A172 (cell line): Measurements from ENCODE around the gene FCHO1. TPM values are rescaled to one million over a fixed set of nuclear protein-coding genes. Genes with fewer than 3 reads are reported as not detected.

ENCODE experiments used
- DNase-seq: peaks from one replicate; pipeline ENCODE4 v3.0.0-alpha.2; 2015; ENCODE audit warnings: low spot score
- total RNA-seq: library from RNA; depleted of rRNA; stranded (reverse); fragments of >200 nt; shearing (Covaris generic); gene quantifications from 2 replicates; pipeline ENCODE4 v1.2.3, GENCODE V29; 2014; rRNA removed

FCHO1 gene
- total RNA-seq, 1 experiment from 2014 or later, result 2.1 TPM

DNA sequence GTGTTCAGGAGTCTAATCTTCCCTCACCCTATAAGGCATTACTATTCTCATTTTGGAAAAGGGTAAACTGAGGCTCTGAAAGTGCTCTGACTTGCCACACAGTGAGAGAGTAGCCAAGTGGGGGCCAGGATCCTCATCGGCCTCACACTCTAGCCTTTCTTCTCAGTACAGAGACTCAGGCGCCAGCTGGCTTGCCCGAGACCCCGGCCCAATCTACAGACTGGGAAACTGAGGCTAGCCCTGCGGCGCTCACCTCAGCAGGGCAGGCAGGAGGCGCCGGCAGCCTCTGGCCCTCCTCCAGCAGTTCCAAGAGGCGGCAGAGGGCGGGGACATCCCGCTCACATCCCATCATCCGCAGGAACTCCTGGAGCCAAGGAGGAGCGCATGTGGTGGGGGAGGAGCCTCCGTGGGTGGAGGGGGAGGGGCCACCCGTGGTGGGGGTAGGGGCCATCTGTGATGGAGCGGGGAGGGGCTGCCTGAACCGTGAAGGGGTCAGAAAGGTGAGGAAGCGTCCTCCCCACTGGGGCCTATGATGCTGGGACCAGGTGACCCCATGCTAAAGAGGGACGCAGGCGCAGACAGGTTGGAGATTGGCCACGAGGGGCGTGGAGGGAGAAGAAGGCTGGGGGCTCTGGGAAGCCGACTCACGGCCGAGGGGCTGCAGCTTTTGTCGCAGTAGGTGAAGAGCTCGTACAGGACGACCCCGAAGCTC, 78.7 kb downstream of the FCHO1 start:
- peak; percentile 80 for DNase-seq

DNA sequence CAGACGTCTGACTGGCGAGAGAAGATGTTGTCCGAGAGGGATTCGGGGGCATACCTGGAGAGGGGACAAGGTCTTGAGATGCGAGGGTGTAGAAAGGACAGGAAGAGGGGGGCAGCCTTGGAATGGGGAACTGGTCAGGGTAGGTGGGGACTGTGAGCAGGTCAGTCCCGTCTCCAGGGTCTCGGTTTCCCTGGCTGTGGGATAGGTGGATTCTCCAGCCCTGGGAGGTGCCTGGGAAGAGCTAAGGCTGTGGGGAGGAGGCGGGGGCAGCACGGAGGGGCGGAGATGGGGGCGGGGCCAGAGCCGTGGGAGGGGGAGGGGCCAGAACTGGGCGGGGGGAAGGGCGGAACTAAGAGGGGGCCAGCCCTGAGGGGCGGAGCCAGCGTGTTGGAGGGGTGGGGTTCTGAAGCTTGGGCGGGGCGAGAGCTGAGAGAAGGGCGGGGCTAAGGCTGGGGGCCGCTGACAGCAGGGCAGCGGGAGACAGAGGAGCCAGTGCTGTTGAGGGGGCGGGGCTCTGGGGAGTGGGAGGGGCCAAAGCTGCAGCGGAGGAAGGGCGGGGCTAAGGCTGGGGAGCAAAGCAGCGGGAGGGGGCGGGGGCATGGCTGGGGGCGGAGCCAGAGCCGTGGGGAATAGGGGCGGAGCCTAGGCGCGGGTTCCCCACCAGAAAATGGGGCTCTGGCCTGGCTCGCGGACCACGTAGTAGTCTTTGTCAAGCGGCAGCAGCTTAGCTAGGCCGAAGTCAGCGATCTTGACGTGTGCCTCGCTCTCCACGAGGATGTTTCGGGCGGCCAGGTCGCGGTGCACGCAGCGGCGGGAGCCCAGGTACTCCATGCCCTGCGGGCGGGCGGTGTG, 79.5 kb downstream of the FCHO1 start:
- DNase-seq, result peak; percentile 77

DNA sequence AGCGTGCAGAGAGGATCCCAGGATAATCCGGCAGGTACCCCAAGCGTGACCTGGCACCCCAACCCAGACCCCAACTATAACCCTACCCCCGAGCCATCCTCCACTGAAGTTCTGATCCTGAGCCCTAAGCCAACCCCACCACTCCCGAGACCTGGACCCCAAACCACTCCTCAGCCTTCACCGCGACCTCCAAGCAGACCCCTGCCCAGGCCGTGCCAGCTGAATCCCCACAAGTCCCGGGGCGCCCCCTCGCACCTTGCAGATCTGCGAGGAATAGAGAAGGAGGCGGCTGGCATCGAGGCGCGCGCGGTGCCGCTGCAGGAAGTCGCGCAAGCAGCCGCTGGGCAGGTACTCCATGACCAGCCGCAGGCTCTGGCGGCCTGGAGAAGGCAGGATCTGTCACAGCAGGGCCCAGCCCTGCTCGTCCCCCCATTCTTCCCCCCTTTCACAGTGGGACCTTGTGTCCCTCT, 80.2 kb downstream of the FCHO1 start:
- no peak for DNase-seq

DNA sequence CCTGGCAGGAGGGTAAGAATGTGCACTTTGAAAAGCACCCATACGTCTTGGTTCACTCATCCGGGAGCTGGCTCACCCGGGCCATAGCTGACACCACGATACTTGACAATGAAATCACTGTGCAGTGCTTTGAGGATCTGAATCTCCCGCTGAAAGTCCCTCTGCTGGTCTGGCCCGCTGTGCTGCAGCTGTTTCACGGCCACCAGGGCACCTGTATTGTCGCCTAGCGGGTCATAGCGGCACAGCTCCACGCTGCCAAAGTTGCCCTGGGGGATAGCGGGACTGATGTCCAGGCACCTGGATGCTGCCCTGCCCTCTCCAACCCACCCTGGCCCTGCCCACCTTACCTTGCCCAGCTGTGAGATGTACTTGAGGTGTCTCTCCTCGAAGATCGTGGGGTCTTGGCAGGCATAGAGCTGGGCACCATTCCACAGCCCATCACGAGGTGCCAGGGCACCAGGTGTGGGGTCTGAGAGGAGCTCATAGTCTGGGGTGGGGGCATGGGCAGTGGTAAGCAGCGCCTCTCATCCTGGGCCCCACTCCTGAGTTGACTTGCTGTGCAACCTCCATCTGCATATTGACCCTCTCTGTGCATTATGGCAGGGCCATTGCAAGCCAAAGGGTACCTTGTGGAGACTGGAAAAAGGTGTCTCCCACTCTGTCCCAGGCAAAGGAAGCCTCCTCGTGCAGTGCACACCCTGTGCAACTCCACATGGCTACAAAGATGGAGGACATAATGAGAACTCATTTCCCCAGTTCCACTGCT, 81.3 kb downstream of the FCHO1 start:
- no peak for DNase-seq

DNA sequence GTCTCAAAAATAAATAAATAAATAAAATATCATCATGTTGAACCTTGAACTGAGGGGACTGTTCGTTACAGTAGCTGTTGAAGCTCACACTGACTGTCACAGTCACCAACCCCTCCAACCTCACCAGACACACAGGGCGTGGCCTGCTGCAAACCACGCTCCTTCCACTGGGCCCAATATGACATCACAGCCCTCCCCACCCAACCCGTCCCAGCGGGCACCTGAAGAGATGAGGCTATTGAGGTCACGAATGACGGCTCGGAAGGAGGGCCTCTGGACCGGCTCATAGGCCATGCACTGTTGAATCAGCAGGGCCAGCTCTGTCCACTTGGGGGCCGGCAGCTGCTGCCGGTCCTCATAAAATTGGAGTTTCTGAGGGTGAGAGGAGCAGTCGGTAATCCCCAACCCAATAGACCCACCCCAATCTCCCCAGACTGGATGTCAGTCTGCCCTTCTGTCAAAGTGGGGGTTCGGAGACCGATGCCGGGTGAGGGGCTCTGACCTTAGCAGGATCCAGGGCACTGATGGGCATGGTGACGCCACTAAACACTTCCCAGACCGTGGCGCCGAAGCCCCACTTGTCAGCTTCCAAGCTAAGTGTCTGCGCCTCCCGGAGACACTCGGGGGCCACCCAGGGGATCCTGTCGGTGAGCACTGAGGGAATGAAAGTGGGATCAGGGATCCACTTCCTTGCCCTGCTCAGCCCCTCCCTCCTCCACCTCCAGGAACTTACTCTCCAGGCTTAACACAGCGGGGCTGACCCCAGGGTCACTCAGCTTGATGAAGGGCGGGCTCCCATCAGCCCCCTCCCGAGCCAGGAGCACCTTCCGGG, 83.3 kb downstream of the FCHO1 start:
- DNase-seq, result peak; percentile 25

DNA sequence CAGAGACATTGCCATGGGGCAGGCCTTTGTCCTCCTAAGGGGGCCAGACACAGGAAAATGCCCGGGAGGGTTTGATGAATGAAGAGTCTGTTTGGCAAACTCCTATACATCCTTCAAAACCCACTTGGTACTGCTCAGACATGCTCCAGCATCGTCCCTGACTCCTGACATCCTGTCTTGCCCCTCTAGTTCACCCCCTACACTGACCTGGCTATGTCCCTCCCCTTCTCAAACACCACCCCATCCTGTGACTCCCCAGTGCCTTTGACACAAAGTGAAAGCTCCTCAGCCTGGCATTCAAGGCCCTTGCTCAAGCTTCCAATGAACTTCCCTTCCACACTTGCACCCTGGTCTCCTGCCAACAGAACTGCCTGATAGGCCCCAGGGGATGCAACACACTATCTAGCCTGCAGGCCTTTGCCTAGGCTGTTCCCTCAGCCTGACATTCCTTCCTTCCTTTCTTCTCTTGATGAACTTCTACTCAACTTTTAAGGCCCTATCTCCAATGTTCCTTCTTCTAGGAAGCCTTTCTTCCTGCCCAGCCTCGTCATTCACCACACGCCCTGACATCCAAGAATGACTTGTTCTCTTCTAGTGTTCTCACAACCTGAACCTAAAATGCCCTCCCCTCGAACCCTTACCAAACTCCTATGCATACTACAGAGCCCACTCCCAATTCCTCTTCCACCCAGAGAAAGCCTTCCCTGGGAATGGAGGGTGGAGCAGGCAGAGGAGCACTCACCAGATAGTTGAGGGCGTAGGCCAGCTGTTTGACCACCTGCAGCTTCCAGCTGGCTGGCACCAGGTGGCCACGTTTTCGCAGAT, 84.1 kb downstream of the FCHO1 start:
- DNase-seq, result no peak

DNA sequence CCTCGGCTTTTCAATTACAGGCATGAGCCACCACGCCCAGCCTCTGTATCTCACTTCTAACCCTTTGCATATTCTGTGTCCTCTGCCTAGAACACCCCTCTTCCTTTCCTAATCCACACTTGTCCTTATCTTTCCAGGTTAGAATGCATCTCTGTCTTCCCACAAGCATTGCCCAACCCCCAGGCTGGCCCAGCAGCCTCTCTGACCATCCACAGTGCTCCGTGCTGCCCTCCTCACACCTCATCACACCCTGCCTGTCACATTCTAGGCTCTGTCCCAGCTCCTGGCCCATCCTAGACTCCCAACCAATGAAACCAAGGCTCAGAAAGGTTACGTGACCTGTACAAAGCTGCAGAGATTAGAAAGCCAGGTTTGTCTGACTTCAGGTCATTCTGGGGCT, 85.3 kb downstream of the FCHO1 start:
- DNase-seq, result no peak

DNA sequence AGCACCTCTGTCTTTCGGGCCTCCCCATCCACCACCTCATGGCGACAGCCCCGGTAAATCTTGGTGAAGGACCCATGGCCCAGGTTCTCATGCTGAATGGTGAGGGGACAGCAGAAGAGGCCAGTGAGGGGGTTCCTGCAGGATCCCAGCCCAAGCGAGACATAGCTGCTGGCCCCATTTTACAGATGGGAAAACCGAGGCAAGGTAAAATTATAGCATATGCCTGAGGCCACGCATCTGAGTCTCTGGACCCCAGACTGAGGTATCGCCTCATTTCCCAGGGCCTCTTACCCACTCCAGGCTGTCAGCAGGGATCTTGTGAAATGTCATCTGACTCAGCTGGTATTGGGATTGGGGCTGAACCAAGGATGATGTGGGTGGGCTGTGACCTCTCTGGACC, 86.7 kb downstream of the FCHO1 start:
- no peak for DNase-seq

Other genes starting within 250 kb of the FCHO1 start
- gene PGLS, start 239.8 kb upstream of the FCHO1 start, total RNA-seq, result 67.3 and 71.1 TPM in 2 replicates
- gene COLGALT1, start 195.8 kb upstream of the FCHO1 start, total RNA-seq, result 161 and 173 TPM in 2 replicates
- 0.34 and 6.2 TPM in 2 replicates for gene UNC13A, start 63.1 kb upstream of the FCHO1 start, total RNA-seq
- 14.2 and 27.8 TPM in 2 replicates for gene MAP1S, start 32.0 kb upstream of the FCHO1 start, total RNA-seq
- not detected in 2 replicates for gene B3GNT3, start 43.7 kb downstream of the FCHO1 start, total RNA-seq
- gene INSL3, start 70.0 kb downstream of the FCHO1 start, total RNA-seq, result not detected in 2 replicates
- gene JAK3, start 96.5 kb downstream of the FCHO1 start, total RNA-seq, result 0.41 and 0.69 TPM in 2 replicates
- gene RPL18A, start 108.4 kb downstream of the FCHO1 start, total RNA-seq, result 827 and 953 TPM in 2 replicates
- gene SLC5A5, start 120.5 kb downstream of the FCHO1 start, total RNA-seq, result not detected in 2 replicates
- 52.3 and 55.7 TPM in 2 replicates for gene CCDC124, start 181.5 kb downstream of the FCHO1 start, total RNA-seq
- 0.14 TPM in 1 of 2 replicates, not detected in the other for gene KCNN1, start 215.6 kb downstream of the FCHO1 start, total RNA-seq